Stimulated activated naive CD8-positive, alpha-beta T cell treated with anti-CD3 and anti-CD28 coated beads, Interleukin-15, Interleukin-2, amounts not matched to agents 100 ng/mL and 50 ng/mL, for 24 hours (primary cell): ENCODE measurements around the gene ESYT2.

Source experiments
- H3K27ac Mint-ChIP-seq: one replicate; pipeline ENCODE4 v1.8.0; 2021; ENCODE audit warnings: mild to moderate bottlenecking, mixed read lengths
- H3K27me3 Mint-ChIP-seq: one replicate; pipeline ENCODE4 v1.8.0; 2021; ENCODE audit warnings: mixed read lengths
- H3K36me3 Mint-ChIP-seq: one replicate; pipeline ENCODE4 v1.8.0; 2021; ENCODE audit warnings: low read depth, mixed read lengths
- H3K4me1 Mint-ChIP-seq: one replicate; pipeline ENCODE4 v1.8.0; 2021; ENCODE audit warnings: low read depth, mixed read lengths
- H3K4me3 Mint-ChIP-seq: one replicate; pipeline ENCODE4 v1.8.0; 2021; ENCODE audit warnings: mild to moderate bottlenecking, mixed read lengths
- H3K9me3 Mint-ChIP-seq: one replicate; pipeline ENCODE4 v1.8.0; 2021; ENCODE audit warnings: mixed read lengths

The ESYT2 gene

GRCh38 chr7:158695726-158696452, 133.4 kb downstream of the ESYT2 start:
- Mint-ChIP-seq H3K4me1 (peaks cover 10% of the 10 kb centered on the region), H3K27ac (no peak overlapping the region), H3K27me3 (no peaks in the 10 kb centered on the region), H3K4me3 (no peak overlapping the region), H3K36me3 (peaks cover 65% of the 10 kb centered on the region), H3K9me3 (no peaks in the 10 kb centered on the region)

- H3K36me3 Mint-ChIP-seq, result peaks cover 68% of the 10 kb centered on the region
- H3K9me3 Mint-ChIP-seq, result no peaks in the 10 kb centered on the region
- peaks cover 7% of the 10 kb centered on the region for H3K4me1 Mint-ChIP-seq
- H3K4me3 Mint-ChIP-seq, result no peak overlapping the region
- H3K27ac Mint-ChIP-seq, result no peak overlapping the region
- H3K27me3 Mint-ChIP-seq, result no peaks in the 10 kb centered on the region
Observed at GRCh38 chr7:158695056-158695455, 134.3 kb downstream of the ESYT2 start.

GRCh38 chr7:158694650-158695049, 134.7 kb downstream of the ESYT2 start:
- Mint-ChIP-seq H3K4me1 (peaks cover 7% of the 10 kb centered on the region), H3K27me3 (no peaks in the 10 kb centered on the region), H3K9me3 (no peaks in the 10 kb centered on the region), H3K36me3 (peaks cover 71% of the 10 kb centered on the region), H3K27ac (no peak overlapping the region), H3K4me3 (no peak overlapping the region)

GRCh38 chr7:158689488-158689887, 139.8 kb downstream of the ESYT2 start:
- Mint-ChIP-seq H3K4me1 (no peaks in the 10 kb centered on the region), H3K4me3 (no peak overlapping the region), H3K9me3 (no peaks in the 10 kb centered on the region), H3K27me3 (no peaks in the 10 kb centered on the region), H3K27ac (no peak overlapping the region), H3K36me3 (peaks cover 86% of the 10 kb centered on the region)

- Mint-ChIP-seq H3K27ac (no peak overlapping the region), H3K36me3 (peaks cover 91% of the 10 kb centered on the region), H3K4me3 (no peak overlapping the region)
Observed at GRCh38 chr7:158687406-158687805, 141.9 kb downstream of the ESYT2 start.

GRCh38 chr7:158685693-158686092, 143.6 kb downstream of the ESYT2 start:
- peaks cover 82% of the 10 kb centered on the region for H3K36me3 Mint-ChIP-seq
- peaks cover 8% of the 10 kb centered on the region for H3K4me1 Mint-ChIP-seq
- no peak overlapping the region for H3K27ac Mint-ChIP-seq
- H3K27me3 Mint-ChIP-seq, result no peaks in the 10 kb centered on the region
- no peak overlapping the region for H3K4me3 Mint-ChIP-seq
- H3K9me3 Mint-ChIP-seq, result no peaks in the 10 kb centered on the region

More at GRCh38 chr7:158687406-158687805, 141.9 kb downstream of the ESYT2 start:
- Mint-ChIP-seq H3K27me3 (no peaks in the 10 kb centered on the region), H3K4me1 (no peaks in the 10 kb centered on the region), H3K9me3 (no peaks in the 10 kb centered on the region)

GRCh38 chr7:158684329-158684728, 145.0 kb downstream of the ESYT2 start:
- H3K9me3 Mint-ChIP-seq, result no peaks in the 10 kb centered on the region
- H3K27me3 Mint-ChIP-seq, result no peaks in the 10 kb centered on the region
- H3K36me3 Mint-ChIP-seq, result peaks cover 82% of the 10 kb centered on the region
- peaks cover 8% of the 10 kb centered on the region for H3K4me1 Mint-ChIP-seq
- no peak overlapping the region for H3K27ac Mint-ChIP-seq
- H3K4me3 Mint-ChIP-seq, result no peak overlapping the region

- H3K4me1 Mint-ChIP-seq, result peaks cover 8% of the 10 kb centered on the region
- H3K27ac Mint-ChIP-seq, result no peak overlapping the region
- no peak overlapping the region for H3K4me3 Mint-ChIP-seq
- H3K36me3 Mint-ChIP-seq, result peaks cover 81% of the 10 kb centered on the region
- no peaks in the 10 kb centered on the region for H3K9me3 Mint-ChIP-seq
- H3K27me3 Mint-ChIP-seq, result no peaks in the 10 kb centered on the region
Observed at GRCh38 chr7:158683541-158683940, 145.8 kb downstream of the ESYT2 start.

GRCh38 chr7:158682456-158682855, 146.9 kb downstream of the ESYT2 start:
- Mint-ChIP-seq H3K9me3 (no peaks in the 10 kb centered on the region), H3K4me3 (no peak overlapping the region), H3K36me3 (peaks cover 74% of the 10 kb centered on the region), H3K27ac (no peak overlapping the region), H3K27me3 (no peaks in the 10 kb centered on the region), H3K4me1 (peaks cover 8% of the 10 kb centered on the region)
